HG02759 (cell line): ENCODE measurements around the gene EMC10.
"Not testable (repeated sequence)": the region's sequence is repeated elsewhere in the genome, so short reads cannot be mapped to it uniquely, and the experiment has no call there.

ENCODE experiments used
- ATAC-seq: cut with Tn5 transposase; IDR thresholded peaks from one replicate; pipeline ENCODE4 v1.9.1; 2021; ENCODE audit warnings: mild to moderate bottlenecking, moderate library complexity; ENCODE audit not compliant: unreplicated experiment

Gene EMC10

GRCh38 chr19:50512999-50513745 lies 36.9 kb downstream of the EMC10 start:
- ATAC-seq, result no peak

GRCh38 chr19:50513746-50514345 lies 37.5 kb downstream of the EMC10 start, which contains the start of gene ASPDH:
TSS of gene ASPDH (minus strand) at chr19:50513913. CDS start at chr19:50513823, 90 bp downstream.
- no peak for ATAC-seq

- ATAC-seq, result no peak
Measured at GRCh38 chr19:50514346-50515167, 38.2 kb downstream of the EMC10 start.

- ATAC-seq, result no peak
Measured at GRCh38 chr19:50515168-50515561, 38.9 kb downstream of the EMC10 start.

- no peak for ATAC-seq
Measured at GRCh38 chr19:50516456-50516855, 40.1 kb downstream of the EMC10 start.

GRCh38 chr19:50516964-50517703 lies 40.8 kb downstream of the EMC10 start:
- ATAC-seq, result no peak

- no peak for ATAC-seq
Measured at GRCh38 chr19:50517704-50518075, 41.4 kb downstream of the EMC10 start.

GRCh38 chr19:50518091-50519005 lies 42.0 kb downstream of the EMC10 start:
- no peak for ATAC-seq

- ATAC-seq, result no peak
Measured at GRCh38 chr19:50519006-50519575, 42.8 kb downstream of the EMC10 start.

GRCh38 chr19:50520822-50521465 lies 44.6 kb downstream of the EMC10 start:
- no peak for ATAC-seq

- ATAC-seq, result no peak
Measured at GRCh38 chr19:50522881-50523280, 46.6 kb downstream of the EMC10 start.

- not testable (repeated sequence) for ATAC-seq
Measured at GRCh38 chr19:50528052-50528451, 51.7 kb downstream of the EMC10 start.

- no peak for ATAC-seq
Measured at GRCh38 chr19:50531171-50531612, 54.9 kb downstream of the EMC10 start.

GRCh38 chr19:50532952-50533351 lies 56.6 kb downstream of the EMC10 start:
- no peak for ATAC-seq

GRCh38 chr19:50534478-50534877 lies 58.2 kb downstream of the EMC10 start:
- ATAC-seq, result no peak

GRCh38 chr19:50535672-50536187 lies 59.4 kb downstream of the EMC10 start:
- ATAC-seq, result no peak

- ATAC-seq, result no peak
Measured at GRCh38 chr19:50536662-50537305, 60.5 kb downstream of the EMC10 start.

- ATAC-seq, result no peak
Measured at GRCh38 chr19:50537306-50537685, 61.0 kb downstream of the EMC10 start.
